DND-41 (cell line): ENCODE data around the gene ALCAM.

ENCODE experiments used
- ATAC-seq: fragments of 200-7000 bp; cut with Tn5 transposase; 3 replicates; pipeline ENCODE4 v1.9.1; 2021; ENCODE audit warnings: low read depth; ENCODE audit not compliant: insufficient read depth
- DNase-seq: peaks from one replicate; pipeline ENCODE4 v3.0.0-alpha.2; 2020
- H2AFZ ChIP-seq: 2 replicates; pipeline ENCODE4 v1.6.0; 2012; ENCODE audit warnings: low read depth, low read length
- H3K27ac ChIP-seq: 2 replicates; pipeline ENCODE4 v1.5.1; 2012; ENCODE audit warnings: low read length, inconsistent platforms
- H3K27me3 ChIP-seq: fragments of 200-600 bp; sonication (generic); 2 replicates; pipeline ENCODE4 v1.6.0; 2012; ENCODE audit warnings: low read length, mild to moderate bottlenecking, inconsistent platforms; ENCODE audit not compliant: insufficient read depth, poor library complexity
- H3K36me3 ChIP-seq: 2 replicates; pipeline ENCODE4 v1.5.1; 2012; ENCODE audit warnings: low read length, inconsistent platforms; ENCODE audit not compliant: insufficient read depth
- H3K4me1 ChIP-seq: 2 replicates; pipeline ENCODE4 v1.5.1; 2012; ENCODE audit warnings: mild to moderate bottlenecking, low read length; ENCODE audit not compliant: insufficient read depth
- H3K4me2 ChIP-seq: 2 replicates; pipeline ENCODE4 v1.6.0; 2012; ENCODE audit warnings: mild to moderate bottlenecking, moderate library complexity, low read length, inconsistent platforms; ENCODE audit not compliant: insufficient read depth
- H3K4me3 ChIP-seq, 2 experiments: fragments of 200-600 bp in 1 of 2; shearing (Covaris generic) in 1 of 2; 2 replicates each; pipeline ENCODE4 v1.5.1; 2012 to 2016; ENCODE audit warnings: inconsistent platforms in 2 of 2, low read length in 2 of 2, mild to moderate bottlenecking in 2 of 2, low read depth in 1 of 2, moderate library complexity in 1 of 2
- H3K79me2 ChIP-seq: 2 replicates; pipeline ENCODE4 v1.6.0; 2012; ENCODE audit warnings: low read length, inconsistent platforms; ENCODE audit not compliant: insufficient read depth
- H3K9ac ChIP-seq: 2 replicates; pipeline ENCODE4 v1.6.0; 2012; ENCODE audit warnings: low read depth, mild to moderate bottlenecking, inconsistent platforms, low read length, moderate library complexity
- H3K9me3 ChIP-seq: 2 replicates; pipeline ENCODE4 v1.5.1; 2012; ENCODE audit warnings: low read length, moderate library complexity, mild to moderate bottlenecking, inconsistent platforms; ENCODE audit not compliant: insufficient read depth, severe bottlenecking
- H4K20me1 ChIP-seq: 2 replicates; pipeline ENCODE4 v1.6.0; 2012; ENCODE audit warnings: low read length; ENCODE audit not compliant: insufficient read depth
- CTCF ChIP-seq: IDR thresholded peaks from 2 replicates; pipeline ENCODE4 v1.5.1; 2012; ENCODE audit warnings: borderline replicate concordance, low read length, moderate library complexity, mild to moderate bottlenecking; ENCODE audit not compliant: poor library complexity, severe bottlenecking; ENCODE audit errors: extremely low read depth
- EZH2 ChIP-seq: IDR thresholded peaks from 3 replicates; pipeline ENCODE4 v1.6.1; 2012; ENCODE audit warnings: borderline replicate concordance, low read depth, mild to moderate bottlenecking, moderate library complexity, low read length, inconsistent platforms; ENCODE audit not compliant: severe bottlenecking

ALCAM gene

DNA sequence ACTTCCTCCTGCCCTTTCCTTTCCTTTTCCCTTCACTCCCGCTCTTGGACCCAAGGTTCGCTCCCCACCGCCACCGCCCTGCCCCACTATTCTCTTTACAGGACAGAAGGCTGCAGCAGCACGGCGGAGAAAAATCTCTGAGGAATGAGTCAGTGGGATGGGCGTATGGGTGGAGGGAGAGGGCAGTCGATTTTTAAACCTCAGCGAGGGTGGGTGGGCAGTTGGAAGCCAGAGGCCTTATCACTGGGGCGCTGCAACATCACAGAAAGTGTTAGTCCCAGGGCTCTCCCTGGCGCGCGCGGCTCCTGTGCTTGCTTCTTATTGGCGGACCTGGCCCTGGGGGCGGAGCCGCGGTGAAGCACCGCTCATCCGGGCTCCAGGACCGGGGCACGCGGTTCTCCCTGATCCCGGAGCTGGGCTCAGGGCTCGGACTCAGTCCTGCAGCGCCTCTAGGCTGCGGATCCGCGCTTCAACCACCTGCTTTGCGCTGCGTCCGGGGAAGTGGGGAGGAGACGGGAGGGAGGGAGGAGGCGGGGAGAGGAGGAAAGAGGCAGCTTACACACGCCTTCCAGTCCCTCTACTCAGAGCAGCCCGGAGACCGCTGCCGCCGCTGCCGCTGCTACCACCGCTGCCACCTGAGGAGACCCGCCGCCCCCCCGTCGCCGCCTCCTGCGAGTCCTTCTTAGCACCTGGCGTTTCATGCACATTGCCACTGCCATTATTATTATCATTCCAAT, at the start of gene ALCAM:
ALCAM (plus strand) TSS at position 584 of the 737 bp plus-strand sequence.
- Histone ChIP-seq H3K9me3 (no peaks in the 10 kb centered on the region), H3K36me3 (no peaks in the 10 kb centered on the region), H2AFZ (peak within 1 kb of the TSS; percentile 90), H3K27ac (peak within 1 kb of the TSS; percentile 67), H3K4me3 (peak within 1 kb of the TSS; percentile 16 to 60; a peak in 3 of 4 replicates), H3K9ac (peak within 1 kb of the TSS; percentile 62), H3K27me3 (no peaks in the 10 kb centered on the region), H3K79me2 (no peaks in the 10 kb centered on the region), H4K20me1 (no peaks in the 10 kb centered on the region), H3K4me2 (peak within 1 kb of the TSS; percentile 99), H3K4me1 (peaks cover 46% of the 10 kb centered on the region)
- peak; percentile 86 for DNase-seq
- ATAC-seq: peak; percentile 77
- TF ChIP-seq CTCF (peak; percentile 70), EZH2 (no peak)

GRCh38 chr3:105317841-105318240, 48.9 kb upstream of the ALCAM start:
- Histone ChIP-seq H3K27me3 (no peaks in the 10 kb centered on the region), H3K9ac (no peak overlapping the region)
- no peak for ATAC-seq

DNA sequence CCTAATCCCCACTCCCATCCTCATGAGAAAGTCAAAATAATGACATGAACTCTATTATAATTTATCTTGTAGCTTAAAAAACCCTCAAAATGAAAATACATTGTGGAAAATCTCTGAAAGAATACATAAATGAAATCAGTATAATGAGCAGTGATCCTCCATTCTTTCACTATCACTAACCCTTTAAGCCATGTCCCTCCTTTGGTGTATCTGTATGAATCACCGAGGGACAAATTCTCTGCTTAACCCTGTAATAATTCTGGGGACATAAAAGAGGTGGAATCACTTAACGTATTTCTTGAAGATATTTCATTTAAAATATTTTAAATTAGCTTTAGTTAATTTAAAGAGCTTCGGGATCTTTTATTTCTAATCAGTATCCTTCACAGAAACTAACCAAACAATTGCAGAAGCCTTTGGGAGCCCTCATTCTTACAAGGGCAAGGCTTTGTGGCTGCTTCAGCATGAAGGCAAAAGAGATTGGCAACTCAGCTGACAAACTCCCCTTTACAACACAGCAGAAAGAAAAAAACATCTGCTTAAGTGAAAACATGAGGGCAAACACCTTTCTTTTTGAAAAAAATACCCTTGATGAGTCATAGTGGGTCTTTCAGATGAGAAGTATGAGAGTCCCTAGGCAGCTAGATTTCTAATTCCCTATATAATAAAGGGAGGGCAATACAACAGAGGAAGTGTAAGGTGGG, 44.0 kb upstream of the ALCAM start:
- H3K27me3 ChIP-seq: no peaks in the 10 kb centered on the region
- H3K4me2 ChIP-seq: no peak overlapping the region
- no peak overlapping the region for H3K4me3 ChIP-seq
- no peak overlapping the region for H3K9ac ChIP-seq
- TF ChIP-seq CTCF (no peak), EZH2 (no peak)
- H3K4me1 ChIP-seq: no peaks in the 10 kb centered on the region
- H4K20me1 ChIP-seq: no peaks in the 10 kb centered on the region
- DNase-seq: no peak
- H3K79me2 ChIP-seq: no peaks in the 10 kb centered on the region
- no peaks in the 10 kb centered on the region for H3K9me3 ChIP-seq
- H2AFZ ChIP-seq: no peak overlapping the region
- H3K36me3 ChIP-seq: no peaks in the 10 kb centered on the region
- ATAC-seq: no peak
- H3K27ac ChIP-seq: no peak overlapping the region

More at GRCh38 chr3:105317841-105318240, 48.9 kb upstream of the ALCAM start:
- Histone ChIP-seq H3K36me3 (no peaks in the 10 kb centered on the region), H2AFZ (no peak overlapping the region), H3K4me3 (no peak overlapping the region), H3K79me2 (no peaks in the 10 kb centered on the region), H3K27ac (no peak overlapping the region), H3K9me3 (no peaks in the 10 kb centered on the region), H4K20me1 (no peaks in the 10 kb centered on the region), H3K4me1 (no peaks in the 10 kb centered on the region), H3K4me2 (no peak overlapping the region)
- TF ChIP-seq CTCF: no peak
- TF ChIP-seq EZH2: no peak
- no peak for DNase-seq
